Mammary epithelial cell (primary cell): ENCODE measurements around the gene PALLD.

Experiments used
- CTCF ChIP-seq, 2 donors: IDR thresholded peaks in 1 of 2; conservative IDR thresholded peaks in 1 of 2; 2 replicates each; pipeline ENCODE4 v1.5.1; 2011 to 2012; ENCODE audit warnings: inconsistent platforms in 2 of 2, low read length in 2 of 2, mild to moderate bottlenecking in 2 of 2, control low read depth in 1 of 2, low read depth in 1 of 2; ENCODE audit not compliant: insufficient read depth in 1 of 2; ENCODE audit errors: extremely low read depth in 1 of 2
- EZH2 ChIP-seq: IDR thresholded peaks from 2 replicates; pipeline ENCODE4 v1.6.1; 2012; ENCODE audit warnings: low read length, inconsistent platforms, borderline replicate concordance

- no peak for TF ChIP-seq CTCF (conservative IDR thresholded peaks at IDR 0.05 in 1 of 2, IDR thresholded peaks at IDR 0.05 in 1 of 2; ENCODE audit: extremely low read depth in 1 of 2, insufficient read depth in 1 of 2, low read depth in 1 of 2, low read length in 2 of 2)
- TF ChIP-seq EZH2: no peak
Observed at GRCh38 chr4:168859100-168859499, 362.2 kb downstream of the PALLD start.
